Sigmoid colon (tissue), 7 donors: Measurements from ENCODE around the gene ATP6V0A1. TPM values are rescaled to one million over a fixed set of nuclear protein-coding genes. Genes with fewer than 3 reads are reported as not detected.

Experiments
- DNase-seq: peaks from one replicate; pipeline ENCODE4 v3.0.0-alpha.2; 2019
- H3K27ac ChIP-seq, 4 donors: fragments of 200-600 bp; sonication (generic); one replicate each; pipeline ENCODE4 v1.5.1; 2016 to 2019; ENCODE audit warnings: mild to moderate bottlenecking in 1 of 4
- H3K27me3 ChIP-seq, 3 donors: fragments of 200-600 bp; sonication (generic); one replicate each; pipeline ENCODE4 v1.5.1; 2019; ENCODE audit warnings: mild to moderate bottlenecking in 1 of 3
- H3K36me3 ChIP-seq, 4 donors: fragments of 200-600 bp; sonication (generic); one replicate each; pipeline ENCODE4 v1.5.1; 2016 to 2019
- H3K4me1 ChIP-seq, 4 donors: fragments of 200-600 bp; sonication (generic); one replicate each; pipeline ENCODE4 v1.5.1; 2017 to 2019
- H3K4me3 ChIP-seq, 4 donors: fragments of 200-600 bp; sonication (generic); one replicate each; pipeline ENCODE4 v1.5.1; 2017 to 2019; ENCODE audit warnings: mild to moderate bottlenecking in 2 of 4, moderate library complexity in 1 of 4
- H3K9me3 ChIP-seq, 4 donors: fragments of 200-600 bp in 3 of 4; sonication (generic) in 3 of 4; one replicate each; pipeline versions ENCODE4 v1.5.1 to v1.6.1; 2013 to 2019
- CTCF ChIP-seq, 4 experiments: fragments of 450-650 bp in 3 of 4; fragments of 200-600 bp in 1 of 4; IDR thresholded peaks; one replicate each; pipeline ENCODE4 v1.5.1; 2016 to 2019; ENCODE audit warnings: antibody characterized with exemption in 4 of 4, mild to moderate bottlenecking in 3 of 4, moderate library complexity in 2 of 4
- EP300 ChIP-seq, 4 donors: sonication (generic); formaldehyde crosslinking; IDR thresholded peaks; one replicate each; pipeline ENCODE4 v1.6.1; 2017; ENCODE audit warnings: antibody characterized with exemption in 4 of 4
- POLR2A ChIP-seq, 2 donors: fragments of 450-650 bp; IDR thresholded peaks; one replicate each; pipeline ENCODE4 v1.6.1; 2016; ENCODE audit warnings: antibody characterized with exemption in 2 of 2, mild to moderate bottlenecking in 2 of 2, moderate library complexity in 2 of 2
- POLR2AphosphoS5 ChIP-seq, 4 donors: sonication (generic); formaldehyde crosslinking; IDR thresholded peaks; one replicate each; pipeline ENCODE4 v1.6.1; 2017; ENCODE audit warnings: antibody characterized with exemption in 4 of 4
- whole genome bisulfite sequencing, 2 donors: extraction: QIAGEN DNeasy Blood & Tissue Kit; methylation state at CpG; one replicate each; pipeline ENCODE4 v1.1.7; 2013; 5-methylcytosine and 5-hydroxymethylcytosine counted together
- intact Hi-C: fragments of 100-400 bp; cut with DNase I; formaldehyde crosslinking; loops from one replicate; pipeline ENCODE4 v1.15.1; 2023
- polyA plus RNA-seq, 3 donors: library from polyadenylated mRNA; stranded (reverse); fragments of 200-250 nt; gene quantifications; one replicate each; pipeline ENCODE4 v1.2.3, GENCODE V29; 2013
- total RNA-seq, 4 donors: library from RNA; depleted of rRNA; stranded (reverse); fragments of >200 nt; gene quantifications; one replicate each; pipeline ENCODE4 v1.1.0, GENCODE V29; 2016
- donor health status: healthy with polysubstance abuse.
- donor health status: Bipolar disorder and iron deficiency.
- donor health status: healthy.

The ATP6V0A1 gene
- total and polyA plus RNA-seq, 7 donors = 11.6 to 96.1 (median 48.9) TPM

GRCh38 chr17:42421507-42422338, 37.0 kb upstream of the ATP6V0A1 start:
- Histone ChIP-seq H3K27ac (peak overlapping the region; percentile 98 to 100 (median 98)), H3K9me3 (no peaks in the 10 kb centered on the region), H3K27me3 (no peaks in the 10 kb centered on the region), H3K36me3 (no peaks in the 10 kb centered on the region), H3K4me3 (peak overlapping the region; percentile 72 to 98 (median 93)), H3K4me1 (peaks cover 0 to 58% (median 53%) of the 10 kb centered on the region in 4 donors)
- TF ChIP-seq EP300 (IDR thresholded peaks at IDR 0.05) = no peak
- TF ChIP-seq CTCF (IDR thresholded peaks at IDR 0.05) = no peak
- TF ChIP-seq POLR2A (IDR thresholded peaks at IDR 0.05) = peak in 1 of 2 donors; percentile 9
- peak in 3 of 4 donors; percentile 32 to 58 (median 46) for TF ChIP-seq POLR2AphosphoS5 (IDR thresholded peaks at IDR 0.05)
- intact Hi-C loops = loop anchor here (2.0 kb wide), 2 partner anchors 35 to 97 kb away; no protein-coding TSS in a partner anchor
- peak; percentile 82 for DNase-seq
- WGBS, 2 donors = 7 to 10% methylated on average over 59 of the region's 59 CpGs

GRCh38 chr17:42422412-42422957, 36.2 kb upstream of the ATP6V0A1 start:
- Histone ChIP-seq H3K4me1 (peaks cover 0 to 50% (median 45%) of the 10 kb centered on the region in 4 donors), H3K27me3 (no peaks in the 10 kb centered on the region)

GRCh38 chr17:42422958-42423712, 35.5 kb upstream of the ATP6V0A1 start, which contains the start of gene CAVIN1:
CAVIN1 (minus strand) TSS chr17:42423256; CDS start chr17:42423097, 159 bp downstream.
- intact Hi-C loops = loop anchor here (2.0 kb wide), 1 partner anchor 34 kb away; no protein-coding TSS in a partner anchor

More at GRCh38 chr17:42422412-42422957, 36.2 kb upstream of the ATP6V0A1 start:
- intact Hi-C loops = loop anchor here (2.0 kb wide), 1 partner anchor 34 kb away; no protein-coding TSS in a partner anchor
- Histone ChIP-seq H3K27ac (peak overlapping the region; percentile 98 to 100 (median 98)), H3K36me3 (no peaks in the 10 kb centered on the region), H3K9me3 (no peaks in the 10 kb centered on the region), H3K4me3 (peak overlapping the region; percentile 72 to 98 (median 93))
- DNase-seq = peak; percentile 77
- TF ChIP-seq EP300 (IDR thresholded peaks at IDR 0.05) (no peak), POLR2AphosphoS5 (IDR thresholded peaks at IDR 0.05) (no peak)
- 1% methylated on average over 44 of the region's 44 CpGs for WGBS, 2 donors

GRCh38 chr17:42423766-42424165, 34.9 kb upstream of the ATP6V0A1 start:
- peak overlapping the region; percentile 98 to 100 (median 98) for H3K27ac ChIP-seq
- no peaks in the 10 kb centered on the region for H3K36me3 ChIP-seq
- 66 to 70% methylated on average over 11 of the region's 11 CpGs for WGBS, 2 donors
- no peaks in the 10 kb centered on the region for H3K9me3 ChIP-seq
- peak overlapping the region in 3 of 4 donors; percentile 72 to 98 (median 94) for H3K4me3 ChIP-seq
- H3K4me1 ChIP-seq = peaks cover 0 to 47% (median 42%) of the 10 kb centered on the region in 4 donors
- H3K27me3 ChIP-seq = no peaks in the 10 kb centered on the region
- TF ChIP-seq POLR2A (IDR thresholded peaks at IDR 0.05) (no peak), EP300 (IDR thresholded peaks at IDR 0.05) (no peak), CTCF (IDR thresholded peaks at IDR 0.05) (no peak), POLR2AphosphoS5 (IDR thresholded peaks at IDR 0.05) (no peak)
- intact Hi-C loops = loop anchor here (2.0 kb wide), 1 partner anchor 33 kb away; no protein-coding TSS in a partner anchor
- DNase-seq = peak; percentile 64

More at GRCh38 chr17:42422958-42423712, 35.5 kb upstream of the ATP6V0A1 start, which contains the start of gene CAVIN1:
- TF ChIP-seq POLR2A (IDR thresholded peaks at IDR 0.05) = peak; percentile 95 to 98
- peak; percentile 99 to 100 (median 100) for TF ChIP-seq POLR2AphosphoS5 (IDR thresholded peaks at IDR 0.05)
- TF ChIP-seq CTCF (IDR thresholded peaks at IDR 0.05) = no peak
- TF ChIP-seq EP300 (IDR thresholded peaks at IDR 0.05) = peak in 1 of 4 donors; percentile 3
- no peaks in the 10 kb centered on the region for H3K27me3 ChIP-seq
- no peaks in the 10 kb centered on the region for H3K36me3 ChIP-seq
- no peaks in the 10 kb centered on the region for H3K9me3 ChIP-seq
- H3K4me3 ChIP-seq = peak within 1 kb of the TSS; percentile 72 to 98 (median 93)
- peak; percentile 100 for DNase-seq
- WGBS, 2 donors = 1 to 3% methylated on average over 58 of the region's 58 CpGs
- peak within 1 kb of the TSS; percentile 98 to 100 (median 98) for H3K27ac ChIP-seq
- peaks cover 0 to 47% (median 42%) of the 10 kb centered on the region in 4 donors for H3K4me1 ChIP-seq
